SK-N-SH treated with all-trans-retinoic acid at 6 μM for 48 hours (cell line): ENCODE data around the gene PRSS27.

Source experiments
- BACH2 ChIP-seq: fragments of 250-450 bp; sonication (Bioruptor Pico); IDR thresholded peaks from 2 replicates; pipeline ENCODE4 v1.9.0; 2021; ENCODE audit warnings: mild to moderate bottlenecking, borderline replicate concordance
- ESRRG ChIP-seq: fragments of 250-450 bp; sonication (Bioruptor Pico); IDR thresholded peaks from 2 replicates; pipeline ENCODE4 v1.6.1; 2021; ENCODE audit warnings: mild to moderate bottlenecking
- OSR1 ChIP-seq: fragments of 250-450 bp; sonication (Bioruptor Pico); IDR thresholded peaks from 2 replicates; pipeline ENCODE4 v1.8.0; 2022; ENCODE audit warnings: moderate library complexity, mild to moderate bottlenecking, inconsistent platforms
- RARB ChIP-seq: fragments of 250-450 bp; sonication (Bioruptor Pico); IDR thresholded peaks from 2 replicates; pipeline ENCODE4 v1.8.0; 2021; ENCODE audit warnings: mild to moderate bottlenecking, moderate library complexity
- ZC3H10 ChIP-seq: fragments of 250-450 bp; sonication (Bioruptor Pico); IDR thresholded peaks from 2 replicates; pipeline ENCODE4 v1.5.1; 2021; ENCODE audit warnings: mild to moderate bottlenecking, moderate library complexity
- ZFP3 ChIP-seq: fragments of 250-450 bp; sonication (Bioruptor Pico); IDR thresholded peaks from 2 replicates; pipeline ENCODE4 v1.5.0; 2020; ENCODE audit warnings: mild to moderate bottlenecking, moderate library complexity
- ZFP30 ChIP-seq: fragments of 450-650 bp; formaldehyde crosslinking; IDR thresholded peaks from 2 replicates; pipeline ENCODE4 v1.5.0; 2022; ENCODE audit warnings: mild to moderate bottlenecking, moderate library complexity
- ZNF8 ChIP-seq: fragments of 450-650 bp; formaldehyde crosslinking; IDR thresholded peaks from 2 replicates; pipeline ENCODE4 v1.5.0; 2020; ENCODE audit warnings: mild to moderate bottlenecking, moderate library complexity
- TF ChIP-seq, protein P1 (sequence below): fragments of 250-450 bp; sonication (Bioruptor Pico); IDR thresholded peaks from 2 replicates; pipeline ENCODE4 v1.5.0; 2020; ENCODE audit warnings: mild to moderate bottlenecking, moderate library complexity
- TF ChIP-seq, protein P2 (sequence below): fragments of 250-450 bp; sonication (Bioruptor Pico); IDR thresholded peaks from 2 replicates; pipeline ENCODE4 v1.5.1; 2020; ENCODE audit warnings: low read depth, mild to moderate bottlenecking, moderate library complexity
- TF ChIP-seq, protein P3 (sequence below): fragments of 250-450 bp; sonication (Bioruptor Pico); IDR thresholded peaks from 2 replicates; pipeline ENCODE4 v1.8.0; 2020; ENCODE audit warnings: mild to moderate bottlenecking, moderate library complexity, borderline replicate concordance
- TF ChIP-seq, protein P4 (sequence below): fragments of 250-450 bp; sonication (Bioruptor Pico); IDR thresholded peaks from 2 replicates; pipeline ENCODE4 v1.5.1; 2021; ENCODE audit warnings: mild to moderate bottlenecking, moderate library complexity
- TF ChIP-seq, protein P5 (sequence below): fragments of 250-450 bp; sonication (Bioruptor Pico); IDR thresholded peaks from 2 replicates; pipeline ENCODE4 v1.8.0; 2021; ENCODE audit warnings: low read depth, mild to moderate bottlenecking, moderate library complexity, borderline replicate concordance

DNA sequence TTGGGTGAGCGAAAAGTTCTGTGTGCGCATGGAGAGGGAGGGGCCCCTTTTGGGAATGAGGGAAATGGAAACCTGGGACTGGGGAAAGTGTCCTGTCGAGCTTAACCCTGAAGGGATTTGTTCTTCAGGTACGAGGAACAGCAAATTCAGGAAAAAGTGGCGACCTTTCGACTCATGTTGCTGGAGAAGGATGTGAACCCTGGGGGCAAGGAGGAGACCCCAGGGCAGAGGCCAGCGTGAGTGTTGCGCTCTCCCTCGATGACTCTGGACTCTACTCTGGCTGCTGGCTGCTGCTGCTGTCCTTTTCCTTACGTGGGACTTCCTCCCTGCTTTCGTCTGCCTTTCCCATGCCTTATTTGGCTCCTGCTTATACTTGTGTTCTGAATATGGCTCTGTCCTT is 37.3 kb upstream of the PRSS27 start:
- TF ChIP-seq BACH2 (CRISPR knock-in tag) (no peak), ZC3H10 (CRISPR knock-in tag) (no peak), RARB (CRISPR knock-in tag) (no peak), ZFP3 (CRISPR knock-in tag) (no peak), ZFP30 (CRISPR knock-in tag) (no peak), ESRRG (CRISPR knock-in tag) (no peak), OSR1 (CRISPR knock-in tag) (no peak), ZNF8 (no peak)
- TF ChIP-seq, protein P1, sequence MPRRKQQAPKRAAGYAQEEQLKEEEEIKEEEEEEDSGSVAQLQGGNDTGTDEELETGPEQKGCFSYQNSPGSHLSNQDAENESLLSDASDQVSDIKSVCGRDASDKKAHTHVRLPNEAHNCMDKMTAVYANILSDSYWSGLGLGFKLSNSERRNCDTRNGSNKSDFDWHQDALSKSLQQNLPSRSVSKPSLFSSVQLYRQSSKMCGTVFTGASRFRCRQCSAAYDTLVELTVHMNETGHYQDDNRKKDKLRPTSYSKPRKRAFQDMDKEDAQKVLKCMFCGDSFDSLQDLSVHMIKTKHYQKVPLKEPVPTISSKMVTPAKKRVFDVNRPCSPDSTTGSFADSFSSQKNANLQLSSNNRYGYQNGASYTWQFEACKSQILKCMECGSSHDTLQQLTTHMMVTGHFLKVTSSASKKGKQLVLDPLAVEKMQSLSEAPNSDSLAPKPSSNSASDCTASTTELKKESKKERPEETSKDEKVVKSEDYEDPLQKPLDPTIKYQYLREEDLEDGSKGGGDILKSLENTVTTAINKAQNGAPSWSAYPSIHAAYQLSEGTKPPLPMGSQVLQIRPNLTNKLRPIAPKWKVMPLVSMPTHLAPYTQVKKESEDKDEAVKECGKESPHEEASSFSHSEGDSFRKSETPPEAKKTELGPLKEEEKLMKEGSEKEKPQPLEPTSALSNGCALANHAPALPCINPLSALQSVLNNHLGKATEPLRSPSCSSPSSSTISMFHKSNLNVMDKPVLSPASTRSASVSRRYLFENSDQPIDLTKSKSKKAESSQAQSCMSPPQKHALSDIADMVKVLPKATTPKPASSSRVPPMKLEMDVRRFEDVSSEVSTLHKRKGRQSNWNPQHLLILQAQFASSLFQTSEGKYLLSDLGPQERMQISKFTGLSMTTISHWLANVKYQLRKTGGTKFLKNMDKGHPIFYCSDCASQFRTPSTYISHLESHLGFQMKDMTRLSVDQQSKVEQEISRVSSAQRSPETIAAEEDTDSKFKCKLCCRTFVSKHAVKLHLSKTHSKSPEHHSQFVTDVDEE (CRISPR knock-in tag): no peak
- TF ChIP-seq, protein P2, sequence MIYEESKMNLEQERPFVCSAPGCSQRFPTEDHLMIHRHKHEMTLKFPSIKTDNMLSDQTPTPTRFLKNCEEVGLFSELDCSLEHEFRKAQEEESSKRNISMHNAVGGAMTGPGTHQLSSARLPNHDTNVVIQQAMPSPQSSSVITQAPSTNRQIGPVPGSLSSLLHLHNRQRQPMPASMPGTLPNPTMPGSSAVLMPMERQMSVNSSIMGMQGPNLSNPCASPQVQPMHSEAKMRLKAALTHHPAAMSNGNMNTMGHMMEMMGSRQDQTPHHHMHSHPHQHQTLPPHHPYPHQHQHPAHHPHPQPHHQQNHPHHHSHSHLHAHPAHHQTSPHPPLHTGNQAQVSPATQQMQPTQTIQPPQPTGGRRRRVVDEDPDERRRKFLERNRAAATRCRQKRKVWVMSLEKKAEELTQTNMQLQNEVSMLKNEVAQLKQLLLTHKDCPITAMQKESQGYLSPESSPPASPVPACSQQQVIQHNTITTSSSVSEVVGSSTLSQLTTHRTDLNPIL: no peak
- TF ChIP-seq, protein P3, sequence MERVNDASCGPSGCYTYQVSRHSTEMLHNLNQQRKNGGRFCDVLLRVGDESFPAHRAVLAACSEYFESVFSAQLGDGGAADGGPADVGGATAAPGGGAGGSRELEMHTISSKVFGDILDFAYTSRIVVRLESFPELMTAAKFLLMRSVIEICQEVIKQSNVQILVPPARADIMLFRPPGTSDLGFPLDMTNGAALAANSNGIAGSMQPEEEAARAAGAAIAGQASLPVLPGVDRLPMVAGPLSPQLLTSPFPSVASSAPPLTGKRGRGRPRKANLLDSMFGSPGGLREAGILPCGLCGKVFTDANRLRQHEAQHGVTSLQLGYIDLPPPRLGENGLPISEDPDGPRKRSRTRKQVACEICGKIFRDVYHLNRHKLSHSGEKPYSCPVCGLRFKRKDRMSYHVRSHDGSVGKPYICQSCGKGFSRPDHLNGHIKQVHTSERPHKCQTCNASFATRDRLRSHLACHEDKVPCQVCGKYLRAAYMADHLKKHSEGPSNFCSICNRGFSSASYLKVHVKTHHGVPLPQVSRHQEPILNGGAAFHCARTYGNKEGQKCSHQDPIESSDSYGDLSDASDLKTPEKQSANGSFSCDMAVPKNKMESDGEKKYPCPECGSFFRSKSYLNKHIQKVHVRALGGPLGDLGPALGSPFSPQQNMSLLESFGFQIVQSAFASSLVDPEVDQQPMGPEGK: no peak
- TF ChIP-seq, protein P4, sequence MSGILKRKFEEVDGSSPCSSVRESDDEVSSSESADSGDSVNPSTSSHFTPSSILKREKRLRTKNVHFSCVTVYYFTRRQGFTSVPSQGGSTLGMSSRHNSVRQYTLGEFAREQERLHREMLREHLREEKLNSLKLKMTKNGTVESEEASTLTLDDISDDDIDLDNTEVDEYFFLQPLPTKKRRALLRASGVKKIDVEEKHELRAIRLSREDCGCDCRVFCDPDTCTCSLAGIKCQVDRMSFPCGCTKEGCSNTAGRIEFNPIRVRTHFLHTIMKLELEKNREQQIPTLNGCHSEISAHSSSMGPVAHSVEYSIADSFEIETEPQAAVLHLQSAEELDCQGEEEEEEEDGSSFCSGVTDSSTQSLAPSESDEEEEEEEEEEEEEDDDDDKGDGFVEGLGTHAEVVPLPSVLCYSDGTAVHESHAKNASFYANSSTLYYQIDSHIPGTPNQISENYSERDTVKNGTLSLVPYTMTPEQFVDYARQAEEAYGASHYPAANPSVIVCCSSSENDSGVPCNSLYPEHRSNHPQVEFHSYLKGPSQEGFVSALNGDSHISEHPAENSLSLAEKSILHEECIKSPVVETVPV (CRISPR knock-in tag): no peak
- TF ChIP-seq, protein P5, sequence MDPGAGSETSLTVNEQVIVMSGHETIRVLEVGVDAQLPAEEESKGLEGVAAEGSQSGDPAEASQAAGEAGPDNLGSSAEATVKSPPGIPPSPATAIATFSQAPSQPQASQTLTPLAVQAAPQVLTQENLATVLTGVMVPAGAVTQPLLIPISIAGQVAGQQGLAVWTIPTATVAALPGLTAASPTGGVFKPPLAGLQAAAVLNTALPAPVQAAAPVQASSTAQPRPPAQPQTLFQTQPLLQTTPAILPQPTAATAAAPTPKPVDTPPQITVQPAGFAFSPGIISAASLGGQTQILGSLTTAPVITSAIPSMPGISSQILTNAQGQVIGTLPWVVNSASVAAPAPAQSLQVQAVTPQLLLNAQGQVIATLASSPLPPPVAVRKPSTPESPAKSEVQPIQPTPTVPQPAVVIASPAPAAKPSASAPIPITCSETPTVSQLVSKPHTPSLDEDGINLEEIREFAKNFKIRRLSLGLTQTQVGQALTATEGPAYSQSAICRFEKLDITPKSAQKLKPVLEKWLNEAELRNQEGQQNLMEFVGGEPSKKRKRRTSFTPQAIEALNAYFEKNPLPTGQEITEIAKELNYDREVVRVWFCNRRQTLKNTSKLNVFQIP (CRISPR knock-in tag): no peak
